Spleen (tissue), 11 donors: ENCODE results near the gene USP32. TPM values are rescaled to one million over a fixed set of nuclear protein-coding genes. Genes with fewer than 3 reads are reported as not detected.

Experiments used
- DNase-seq: peaks from one replicate; pipeline ENCODE4 v3.0.0-alpha.2; 2020
- H3K27ac ChIP-seq, 8 donors: fragments of 200-600 bp; sonication (generic) in 7 of 8; 1 replicate in 4 of 8; 2 replicates in 4 of 8; pipeline versions ENCODE4 v1.5.0 to v1.8.0; 2016 to 2021; ENCODE audit warnings: inconsistent platforms in 4 of 8, mild to moderate bottlenecking in 4 of 8, moderate library complexity in 1 of 8
- H3K27me3 ChIP-seq, 7 donors: fragments of 200-600 bp; sonication (generic) in 6 of 7; replicated peaks in 1 of 7; 1 replicate in 4 of 7; 2 replicates in 3 of 7; pipeline versions ENCODE4 v1.5.0 to v1.8.0; 2016 to 2021; ENCODE audit warnings: inconsistent platforms in 3 of 7, mild to moderate bottlenecking in 1 of 7
- H3K36me3 ChIP-seq, 6 donors: fragments of 200-600 bp; sonication (generic) in 5 of 6; 1 replicate in 4 of 6; 2 replicates in 2 of 6; pipeline versions ENCODE4 v1.5.0 to v1.8.0; 2016 to 2021; ENCODE audit warnings: inconsistent platforms in 2 of 6
- H3K4me1 ChIP-seq, 6 donors: fragments of 200-600 bp; sonication (generic) in 5 of 6; 1 replicate in 3 of 6; 2 replicates in 3 of 6; pipeline versions ENCODE4 v1.5.0 to v1.8.0; 2016 to 2021; ENCODE audit warnings: inconsistent platforms in 3 of 6
- H3K4me3 ChIP-seq, 8 donors: fragments of 200-600 bp; sonication (generic) in 7 of 8; 1 replicate in 4 of 8; 2 replicates in 4 of 8; pipeline versions ENCODE4 v1.5.0 to v1.8.0; 2016 to 2021; ENCODE audit warnings: inconsistent platforms in 4 of 8, mild to moderate bottlenecking in 4 of 8, moderate library complexity in 2 of 8
- H3K9me3 ChIP-seq, 8 donors: fragments of 200-600 bp; sonication (generic) in 7 of 8; 1 replicate in 4 of 8; 2 replicates in 4 of 8; pipeline versions ENCODE4 v1.5.0 to v1.8.0; 2016 to 2021; ENCODE audit warnings: inconsistent platforms in 4 of 8
- CTCF ChIP-seq, 11 experiments: fragments of 200-600 bp in 7 of 11; fragments of 450-650 bp in 4 of 11; sonication (generic) in 4 of 11; IDR thresholded peaks in 8 of 11; conservative IDR thresholded peaks in 3 of 11; 1 replicate in 7 of 11; 2 replicates in 4 of 11; pipeline versions ENCODE4 v1.4.0 to v1.8.0; 2016 to 2021; ENCODE audit warnings: antibody characterized with exemption in 11 of 11, inconsistent platforms in 4 of 11, mild to moderate bottlenecking in 1 of 11
- POLR2A ChIP-seq, 3 donors: fragments of 450-650 bp; IDR thresholded peaks; one replicate each; pipeline ENCODE4 v1.5.1; 2017; ENCODE audit warnings: antibody characterized with exemption in 3 of 3, mild to moderate bottlenecking in 1 of 3
- POLR2AphosphoS5 ChIP-seq, 3 donors: sonication (generic); formaldehyde crosslinking; IDR thresholded peaks; one replicate each; pipeline ENCODE4 v1.5.1; 2017; ENCODE audit warnings: antibody characterized with exemption in 3 of 3
- WGBS, 5 donors: extraction: QIAGEN DNeasy Blood & Tissue Kit in 3 of 5; methylation state at CpG; one replicate each; pipeline versions ENCODE4 v1.1.5 to v1.1.7; 2013 to 2018; 5-methylcytosine and 5-hydroxymethylcytosine counted together
- intact Hi-C: fragments of 100-400 bp; cut with DNase I; formaldehyde crosslinking; loops from one replicate; pipeline ENCODE4 v1.15.0; 2023; ENCODE audit warnings: low total_unique reads
- polyA plus RNA-seq, 3 donors: library from polyadenylated mRNA; stranded (reverse); fragments of 200-250 nt; gene quantifications; one replicate each; pipeline ENCODE4 v1.2.1, GENCODE V29; 2013
- total RNA-seq, 7 donors: library from RNA; depleted of rRNA in 3 of 7; stranded (reverse); fragments of >200 nt in 3 of 7; fragmentation: NEBNext Ultra II Directional in 4 of 7; extraction: Animal tissue kit (Norgen Biotek cat#: 25700) in 4 of 7; gene quantifications; one replicate each; pipeline versions ENCODE4 v1.1.0 to v1.2.1, GENCODE V29; 2016 to 2021
- donor health status: healthy with polysubstance abuse.
- donor health status: DM: no; HTN: no; CAD: no; lungs with moderate emphysema.
- donor health status: DM: no; HTN: no; CAD: no.
- donor health status: Bipolar disorder and iron deficiency.
- donor health status: healthy.
- donor health status: DM: no; HTN: no; CAD: no.
- donor health status: DM: yes; HTN: yes; CAD: no.

USP32 gene
- total and polyA plus RNA-seq, 10 donors: 7.3 to 115 (median 79.8) TPM

GRCh38 chr17:60322056-60322387 is 69.9 kb downstream of the USP32 start:
- Histone ChIP-seq H3K36me3 (peaks cover 0 to 10% (median 0%) of the 10 kb centered on the region in 6 donors), H3K4me3 (no peak overlapping the region), H3K27ac (no peak overlapping the region), H3K27me3 (no peaks in the 10 kb centered on the region), H3K9me3 (no peaks in the 10 kb centered on the region), H3K4me1 (peaks cover 0 to 35% (median 3%) of the 10 kb centered on the region in 6 donors)
- TF ChIP-seq CTCF (IDR thresholded peaks at IDR 0.05 in 8 of 11, conservative IDR thresholded peaks at IDR 0.05 in 3 of 11) (no peak), POLR2A (IDR thresholded peaks at IDR 0.05) (no peak), POLR2AphosphoS5 (IDR thresholded peaks at IDR 0.05) (no peak)
- intact Hi-C loops: no loop called here
- 84 to 98% (median 94%) methylated on average over 2 of the region's 2 CpGs for WGBS, 5 donors
- no peak for DNase-seq

- H3K4me3 ChIP-seq: no peak overlapping the region
- DNase-seq: no peak
- intact Hi-C loops: no loop called here
- TF ChIP-seq POLR2AphosphoS5 (IDR thresholded peaks at IDR 0.05): no peak
- TF ChIP-seq POLR2A (IDR thresholded peaks at IDR 0.05): no peak
- no peak for TF ChIP-seq CTCF (IDR thresholded peaks at IDR 0.05 in 8 of 11, conservative IDR thresholded peaks at IDR 0.05 in 3 of 11)
- peaks cover 0 to 39% (median 3%) of the 10 kb centered on the region in 6 donors for H3K4me1 ChIP-seq
- H3K9me3 ChIP-seq: no peaks in the 10 kb centered on the region
- 88 to 96% (median 92%) methylated on average over 4 of the region's 4 CpGs for WGBS, 5 donors
- H3K27ac ChIP-seq: no peak overlapping the region
- H3K36me3 ChIP-seq: peaks cover 0 to 8% (median 0%) of the 10 kb centered on the region in 6 donors
- no peaks in the 10 kb centered on the region for H3K27me3 ChIP-seq
Observed at GRCh38 chr17:60321336-60322055, 70.4 kb downstream of the USP32 start.

GRCh38 chr17:60318830-60319229 is 73.1 kb downstream of the USP32 start:
- TF ChIP-seq POLR2AphosphoS5 (IDR thresholded peaks at IDR 0.05) (no peak), CTCF (IDR thresholded peaks at IDR 0.05 in 8 of 11, conservative IDR thresholded peaks at IDR 0.05 in 3 of 11) (no peak), POLR2A (IDR thresholded peaks at IDR 0.05) (no peak)
- H3K27me3 ChIP-seq: no peaks in the 10 kb centered on the region
- WGBS, 5 donors: 95 to 98% (median 96%) methylated on average over 5 of the region's 5 CpGs
- H3K9me3 ChIP-seq: no peaks in the 10 kb centered on the region
- no peaks in the 10 kb centered on the region for H3K36me3 ChIP-seq
- no peak overlapping the region for H3K4me3 ChIP-seq
- H3K27ac ChIP-seq: no peak overlapping the region
- no peak for DNase-seq
- H3K4me1 ChIP-seq: peaks cover 0 to 47% (median 11%) of the 10 kb centered on the region in 6 donors
- intact Hi-C loops: no loop called here

DNA sequence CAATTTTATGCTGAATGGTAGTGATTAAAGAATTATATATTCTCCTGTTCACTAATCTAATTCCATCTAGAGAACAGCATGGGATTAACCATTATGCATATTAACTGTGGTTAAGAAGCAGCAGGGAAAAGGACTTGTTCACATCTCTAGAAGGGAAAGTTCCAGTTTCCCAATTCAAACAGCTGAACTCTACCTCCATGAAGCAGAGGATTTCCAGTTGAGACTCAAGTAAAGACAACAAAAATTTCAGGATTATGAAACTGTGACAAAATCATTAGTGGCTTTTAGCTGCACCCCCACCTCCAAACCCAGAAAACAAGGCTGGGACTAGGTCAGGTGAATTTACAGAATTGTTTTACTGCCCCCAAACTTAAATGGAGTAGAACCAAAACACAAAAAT is 73.6 kb downstream of the USP32 start:
- Histone ChIP-seq H3K4me3 (no peak overlapping the region), H3K27me3 (no peaks in the 10 kb centered on the region), H3K36me3 (no peaks in the 10 kb centered on the region), H3K9me3 (no peaks in the 10 kb centered on the region), H3K27ac (no peak overlapping the region), H3K4me1 (peaks cover 0 to 44% (median 11%) of the 10 kb centered on the region in 6 donors)
- intact Hi-C loops: no loop called here
- DNase-seq: no peak
- TF ChIP-seq POLR2AphosphoS5 (IDR thresholded peaks at IDR 0.05) (no peak), POLR2A (IDR thresholded peaks at IDR 0.05) (no peak), CTCF (IDR thresholded peaks at IDR 0.05 in 8 of 11, conservative IDR thresholded peaks at IDR 0.05 in 3 of 11) (no peak)
